Immature natural killer cell (primary cell): ENCODE measurements around the gene NOTUM. TPM values are rescaled to one million over a fixed set of nuclear protein-coding genes. Genes with fewer than 3 reads are reported as not detected.

ENCODE experiments used
- DNase-seq, 3 donors: peaks; one replicate each; pipeline ENCODE4 v3.0.0; 2022; ENCODE audit warnings: mixed read lengths in 1 of 3
- H3K27ac Mint-ChIP-seq, 6 donors: one replicate each; pipeline ENCODE4 v1.8.0; 2020; ENCODE audit warnings: mixed read lengths in 6 of 6, mild to moderate bottlenecking in 5 of 6, inconsistent platforms in 4 of 6, moderate library complexity in 3 of 6
- H3K27me3 Mint-ChIP-seq, 3 donors: one replicate each; pipeline ENCODE4 v1.8.0; 2020 to 2021; ENCODE audit warnings: low read depth in 3 of 3, mild to moderate bottlenecking in 3 of 3, mixed read lengths in 3 of 3, moderate library complexity in 3 of 3, inconsistent platforms in 1 of 3
- H3K36me3 Mint-ChIP-seq, 3 donors: one replicate each; pipeline ENCODE4 v1.8.0; 2020; ENCODE audit warnings: mixed read lengths in 3 of 3, inconsistent platforms in 2 of 3, mild to moderate bottlenecking in 2 of 3
- H3K4me1 Mint-ChIP-seq, 2 donors: one replicate each; pipeline ENCODE4 v1.8.0; 2020; ENCODE audit warnings: inconsistent platforms in 2 of 2, mild to moderate bottlenecking in 2 of 2, mixed read lengths in 2 of 2, moderate library complexity in 1 of 2
- H3K4me3 Mint-ChIP-seq, 5 donors: one replicate each; pipeline ENCODE4 v1.8.0; 2020; ENCODE audit warnings: mild to moderate bottlenecking in 5 of 5, mixed read lengths in 5 of 5, inconsistent platforms in 3 of 5, moderate library complexity in 3 of 5
- H3K9me3 Mint-ChIP-seq, 6 donors: one replicate each; pipeline ENCODE4 v1.8.0; 2020; ENCODE audit warnings: mild to moderate bottlenecking in 6 of 6, mixed read lengths in 6 of 6, inconsistent platforms in 4 of 6, moderate library complexity in 3 of 6
- polyA plus RNA-seq, 3 donors: library from polyadenylated mRNA; unstranded; fragments of 300-500 nt; fragmentation: Illumina TruSeq; gene quantifications; one replicate each; pipeline ENCODE4 v1.2.3, GENCODE V29; 2021

Gene NOTUM
- not detected for polyA plus RNA-seq

DNA sequence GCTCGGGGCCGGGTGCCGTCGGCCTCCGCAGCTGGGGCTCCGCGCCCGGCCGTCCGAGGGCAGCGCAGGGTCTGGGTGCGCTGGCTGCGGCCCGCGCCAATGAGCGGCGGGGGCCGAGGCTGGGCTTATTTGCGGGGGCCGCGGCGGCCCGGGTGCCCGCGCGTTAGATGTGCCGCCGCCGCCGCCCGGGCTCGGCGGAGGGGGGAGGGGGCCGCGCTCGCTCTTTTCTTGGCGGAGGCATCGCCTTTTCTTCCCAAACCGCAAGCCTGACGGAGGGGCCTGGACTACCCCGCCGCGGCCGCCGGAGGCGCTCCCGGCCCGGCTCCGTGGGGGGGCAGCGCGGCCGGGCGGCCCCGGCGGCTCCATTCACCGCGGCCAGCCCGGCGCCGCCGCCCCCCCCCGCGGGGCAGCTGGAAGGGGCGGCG is at the start of gene NOTUM:
Gene NOTUM (minus strand): TSS at position 101 of the 425 bp plus-strand sequence. CDS start 278 bp downstream, outside the sequence.
- Mint-ChIP-seq H3K27me3 (peaks cover 16 to 19% (median 17%) of the 10 kb centered on the region in 3 donors), H3K9me3 (no peaks in the 10 kb centered on the region), H3K4me1 (peaks cover 0 to 9% of the 10 kb centered on the region in 2 donors), H3K36me3 (no peaks in the 10 kb centered on the region), H3K4me3 (no peak within 1 kb of the TSS), H3K27ac (no peak within 1 kb of the TSS)
- DNase-seq, result no peak

DNA sequence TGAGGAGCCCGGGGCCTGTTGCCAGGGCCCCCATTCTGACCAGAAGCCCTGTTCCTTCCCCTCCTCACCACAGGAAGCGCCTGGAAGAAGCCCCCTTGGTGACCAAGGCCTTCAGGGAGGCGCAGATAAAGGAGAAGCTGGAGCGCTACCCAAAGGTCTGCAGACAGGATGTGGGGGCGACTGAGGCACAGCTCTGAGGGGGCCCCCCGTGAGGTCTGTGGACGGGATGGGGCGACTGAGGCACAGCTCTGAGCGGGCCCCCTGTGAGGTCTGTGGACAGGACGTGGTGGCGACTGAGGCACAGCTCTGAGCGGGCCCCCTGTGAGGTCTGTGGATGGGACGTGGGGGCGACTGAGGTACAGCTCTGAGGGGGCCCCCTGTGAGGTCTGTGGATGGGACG is 48.4 kb upstream of the NOTUM start:
- Mint-ChIP-seq H3K9me3 (no peaks in the 10 kb centered on the region), H3K4me3 (no peak overlapping the region), H3K36me3 (no peaks in the 10 kb centered on the region), H3K27me3 (peaks cover 0 to 5% (median 0%) of the 10 kb centered on the region in 3 donors), H3K27ac (no peak overlapping the region), H3K4me1 (no peaks in the 10 kb centered on the region)
- no peak for DNase-seq

DNA sequence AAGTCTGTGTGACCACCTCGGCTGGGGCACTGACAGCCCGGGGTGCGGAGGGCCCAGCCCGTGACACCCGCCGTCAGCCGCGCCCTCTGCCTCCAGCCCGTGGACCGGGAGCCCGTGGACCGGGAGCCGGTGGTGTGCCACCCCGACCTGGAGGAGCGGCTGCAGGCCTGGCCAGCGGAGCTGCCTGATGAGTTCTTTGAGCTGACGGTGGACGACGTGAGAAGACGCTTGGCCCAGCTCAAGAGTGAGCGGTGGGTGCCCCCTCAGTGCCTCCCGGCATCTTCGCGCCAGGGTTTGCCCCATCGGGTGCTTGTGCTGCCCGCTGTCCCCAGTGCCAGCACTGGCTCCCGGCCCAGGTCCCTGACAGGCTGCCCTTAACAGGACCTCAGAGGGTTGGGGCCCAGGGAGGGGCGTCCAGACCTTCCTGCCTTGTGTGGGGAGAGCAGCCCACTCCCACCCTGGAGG is 48.0 kb upstream of the NOTUM start:
- H3K9me3 Mint-ChIP-seq, result no peaks in the 10 kb centered on the region
- peaks cover 0 to 5% (median 0%) of the 10 kb centered on the region in 3 donors for H3K27me3 Mint-ChIP-seq
- DNase-seq, result no peak
- no peak overlapping the region for H3K27ac Mint-ChIP-seq
- H3K36me3 Mint-ChIP-seq, result no peaks in the 10 kb centered on the region
- no peak overlapping the region for H3K4me3 Mint-ChIP-seq
- H3K4me1 Mint-ChIP-seq, result no peaks in the 10 kb centered on the region

DNA sequence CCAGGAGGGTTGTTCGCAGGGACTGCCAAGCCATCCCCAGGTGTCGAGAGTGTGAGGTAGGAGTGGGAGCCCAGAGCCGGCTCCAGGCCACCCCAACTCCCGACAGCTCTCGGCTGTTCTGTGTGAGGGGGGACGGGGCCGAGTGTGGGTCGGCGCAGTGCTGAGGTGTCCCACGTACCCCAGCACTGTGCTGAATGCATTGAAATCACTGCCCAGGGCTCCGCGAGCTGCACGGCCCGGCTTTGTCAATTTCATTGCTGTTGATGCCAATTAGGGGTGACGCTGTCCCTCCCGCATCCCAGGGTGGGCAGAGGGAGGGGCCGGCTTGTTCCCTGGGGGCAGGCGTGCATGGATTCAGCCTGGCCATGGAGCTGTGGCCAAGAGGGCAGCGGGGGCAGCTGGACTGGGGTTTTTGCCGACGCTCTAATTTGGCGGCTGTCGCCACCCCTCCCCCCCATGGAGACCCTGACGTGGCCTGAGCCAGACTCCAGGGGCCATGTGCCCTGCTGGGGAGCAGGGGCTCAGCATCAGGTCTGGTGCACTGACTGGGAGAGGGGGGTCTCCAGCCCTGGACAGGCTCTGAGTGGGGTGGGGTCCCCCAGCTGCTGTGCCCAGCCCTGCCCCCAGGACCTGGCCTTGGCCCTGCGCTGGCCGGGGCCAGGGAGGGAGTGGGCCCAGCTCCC is 47.4 kb upstream of the NOTUM start:
- Mint-ChIP-seq H3K4me1 (no peaks in the 10 kb centered on the region), H3K4me3 (no peak overlapping the region), H3K27ac (no peak overlapping the region), H3K36me3 (no peaks in the 10 kb centered on the region), H3K27me3 (peaks cover 0 to 5% (median 0%) of the 10 kb centered on the region in 3 donors), H3K9me3 (no peaks in the 10 kb centered on the region)
- no peak for DNase-seq

DNA sequence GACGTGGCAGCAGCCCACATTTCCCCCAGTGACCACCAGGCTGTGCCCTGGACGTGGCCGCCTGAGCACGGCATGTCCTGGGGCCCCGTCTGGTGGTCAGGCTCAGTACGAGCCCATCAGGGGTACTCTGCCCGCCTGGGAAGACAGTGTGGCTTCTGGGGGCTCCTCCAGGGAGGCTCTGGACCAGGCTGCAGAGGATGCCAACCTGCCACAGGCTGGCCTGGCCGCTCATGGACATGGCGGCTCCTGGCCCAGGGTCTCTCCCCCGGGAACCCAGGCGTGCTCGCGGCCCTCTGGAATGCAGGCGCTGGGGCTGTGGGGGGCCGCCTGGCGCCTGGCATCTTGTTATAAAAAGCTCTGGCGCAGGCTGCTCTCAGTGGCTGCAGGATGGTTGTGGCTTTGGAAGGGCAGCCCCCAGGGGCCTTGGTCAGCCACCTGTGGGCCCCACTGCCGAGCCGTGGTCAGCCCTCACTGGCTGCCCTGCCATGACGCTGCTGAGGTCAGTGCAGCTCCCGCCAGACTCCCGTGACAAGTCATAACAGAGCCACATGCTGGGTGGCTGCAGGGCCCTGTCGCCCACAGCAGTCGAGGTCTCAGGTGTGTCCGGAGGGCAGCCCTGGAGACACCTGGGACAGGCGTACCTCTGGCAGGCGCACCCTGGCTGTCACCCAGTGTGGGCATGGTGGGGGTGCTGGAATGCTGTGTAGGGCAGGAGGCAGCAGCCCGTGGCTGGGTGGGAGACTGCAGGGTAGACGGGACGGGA is 46.7 kb upstream of the NOTUM start:
- Mint-ChIP-seq H3K27ac (no peak overlapping the region), H3K4me1 (no peaks in the 10 kb centered on the region), H3K9me3 (no peaks in the 10 kb centered on the region), H3K27me3 (peaks cover 0 to 3% (median 0%) of the 10 kb centered on the region in 3 donors), H3K4me3 (no peak overlapping the region), H3K36me3 (no peaks in the 10 kb centered on the region)
- DNase-seq, result no peak

DNA sequence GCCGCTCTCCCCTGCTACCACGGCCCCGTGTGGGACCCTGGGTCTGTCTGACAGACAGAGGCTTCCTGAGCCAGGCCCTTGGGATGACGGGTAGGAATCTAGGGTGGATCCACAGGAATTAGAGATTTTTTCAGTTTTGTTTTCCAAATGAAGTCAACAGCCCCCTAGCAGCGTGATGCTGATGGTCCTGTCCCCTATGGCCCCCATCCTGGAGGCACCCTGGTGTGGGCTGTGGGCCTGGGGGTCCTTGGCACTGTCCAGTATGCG is 46.2 kb upstream of the NOTUM start:
- Mint-ChIP-seq H3K27me3 (peaks cover 0 to 3% (median 0%) of the 10 kb centered on the region in 3 donors), H3K27ac (no peak overlapping the region), H3K4me3 (no peak overlapping the region)

DNA sequence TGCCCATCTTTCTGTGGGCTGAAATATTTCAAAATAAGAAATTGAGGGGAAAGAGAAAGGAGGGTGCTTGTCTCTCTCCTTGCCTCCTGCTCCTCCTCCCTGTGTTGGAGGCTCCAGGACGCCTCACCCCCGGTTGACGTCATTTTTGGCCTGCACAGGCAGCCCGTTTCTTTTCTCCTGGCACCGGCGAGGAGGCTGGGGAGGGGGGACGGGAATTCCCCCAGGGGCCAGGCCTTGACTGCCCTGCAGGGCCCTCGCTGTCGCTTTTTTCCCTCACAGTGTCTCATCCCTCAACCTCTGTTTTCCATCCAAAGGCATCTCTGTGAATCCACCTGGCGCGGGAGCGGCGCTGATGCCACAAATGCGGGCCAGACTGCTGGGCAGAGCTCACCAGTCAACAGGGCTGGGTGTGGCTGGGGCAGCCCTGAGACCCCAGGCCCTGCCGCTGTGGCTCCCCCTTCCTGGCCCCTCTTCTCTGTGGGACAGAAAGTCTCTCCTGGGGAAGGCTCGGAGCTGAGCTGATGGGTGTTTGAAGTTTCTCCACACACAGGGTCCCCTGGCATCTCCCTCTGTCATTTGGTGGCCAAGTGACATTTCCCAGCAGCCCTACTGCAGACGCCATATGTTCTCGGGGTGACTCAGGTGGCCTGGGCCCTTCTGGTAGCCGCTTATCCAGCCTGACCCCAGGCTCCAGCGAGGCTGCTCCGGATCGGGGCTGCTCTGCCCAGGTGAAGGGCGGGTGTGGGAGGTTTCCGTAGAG is 45.7 kb upstream of the NOTUM start:
- Mint-ChIP-seq H3K9me3 (no peaks in the 10 kb centered on the region), H3K27me3 (peaks cover 0 to 3% (median 0%) of the 10 kb centered on the region in 3 donors), H3K36me3 (no peaks in the 10 kb centered on the region), H3K4me1 (no peaks in the 10 kb centered on the region), H3K4me3 (no peak overlapping the region), H3K27ac (no peak overlapping the region)
- DNase-seq, result no peak

More for the DNA sequence above, 46.2 kb upstream of the NOTUM start:
- Mint-ChIP-seq H3K9me3 (no peaks in the 10 kb centered on the region), H3K36me3 (no peaks in the 10 kb centered on the region), H3K4me1 (no peaks in the 10 kb centered on the region)
- no peak for DNase-seq

DNA sequence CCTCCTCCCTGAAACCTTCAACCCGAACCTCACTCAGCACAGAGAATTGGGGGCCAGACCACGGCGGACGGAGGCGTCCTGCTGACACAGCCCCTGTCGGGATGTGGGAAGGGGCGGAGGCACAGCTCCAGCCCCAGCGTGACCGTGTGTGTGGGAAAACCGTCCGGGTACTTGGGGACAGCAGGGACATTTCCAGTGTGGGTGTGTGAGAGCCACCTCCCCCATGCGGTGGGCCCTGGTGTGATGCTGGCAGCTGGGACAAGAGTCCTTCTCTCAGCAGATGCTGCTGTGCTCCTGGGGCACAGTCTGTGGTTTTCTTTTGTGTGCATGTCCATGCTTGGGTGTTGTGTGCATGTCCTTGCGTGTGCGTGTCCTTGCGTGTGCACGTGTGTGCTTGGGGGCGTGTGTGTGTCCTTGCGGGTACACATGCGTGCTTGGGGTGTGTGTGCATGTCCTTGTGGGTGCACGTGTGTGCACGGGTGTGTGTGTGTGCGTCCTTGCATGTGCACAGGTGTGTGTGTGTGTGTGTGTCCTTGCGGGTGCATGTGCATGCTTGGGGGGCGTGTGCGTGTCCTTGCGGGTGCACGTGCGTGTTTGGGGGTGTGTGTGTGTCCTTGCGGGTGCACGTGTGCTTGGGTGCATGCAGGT is 44.8 kb upstream of the NOTUM start:
- no peak for DNase-seq
- Mint-ChIP-seq H3K27me3 (peaks cover 0 to 3% (median 0%) of the 10 kb centered on the region in 3 donors), H3K9me3 (no peaks in the 10 kb centered on the region), H3K27ac (peak overlapping the region in 1 of 6 donors; percentile 71), H3K4me3 (no peak overlapping the region), H3K36me3 (no peaks in the 10 kb centered on the region), H3K4me1 (no peaks in the 10 kb centered on the region)

DNA sequence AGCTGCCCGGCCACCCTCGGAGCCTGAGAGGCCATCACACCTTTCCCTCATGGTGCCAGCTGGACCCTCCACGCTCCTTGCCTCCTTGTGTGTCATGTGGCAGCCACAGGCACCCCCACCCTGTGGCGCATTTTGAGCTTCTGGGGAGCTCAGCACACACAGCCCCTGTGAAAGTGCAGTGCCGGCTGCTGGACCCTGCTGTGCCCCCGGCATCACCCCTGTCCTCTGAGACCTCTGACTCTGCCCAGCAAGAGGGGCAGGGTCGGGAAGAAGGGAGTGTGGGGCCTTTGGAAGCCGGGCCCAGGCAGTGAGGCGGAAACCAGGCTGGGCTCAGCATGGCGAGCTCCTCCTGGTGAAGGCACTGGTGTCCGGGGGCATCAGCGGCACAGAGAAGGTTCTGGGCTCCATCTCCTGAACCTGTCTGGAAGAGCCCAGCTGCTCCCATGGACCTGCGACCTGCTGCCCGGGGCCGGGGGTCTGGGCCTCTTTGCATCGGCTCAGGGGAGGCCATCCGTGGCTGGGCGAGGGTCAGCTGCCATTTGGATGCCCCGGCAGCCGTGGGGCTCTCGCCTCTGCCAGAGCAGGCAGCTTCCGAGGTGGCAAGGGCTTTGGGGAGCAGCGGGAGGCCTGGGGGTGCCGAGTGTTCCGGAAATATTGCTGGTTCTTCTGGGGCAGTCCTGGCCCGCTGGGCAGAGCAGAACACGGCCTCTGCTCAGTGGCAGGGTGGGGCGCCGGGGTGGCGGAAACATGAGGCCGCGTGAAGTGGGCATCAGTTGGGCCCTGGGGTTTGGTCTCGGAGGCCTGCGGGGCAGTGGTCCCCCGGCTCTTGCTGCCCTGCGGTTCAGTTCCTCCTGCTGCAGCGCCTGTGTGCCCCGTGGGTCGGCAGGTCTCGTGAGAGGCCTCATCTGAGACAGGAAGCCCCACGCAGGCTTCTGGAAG is 43.8 kb upstream of the NOTUM start:
- no peaks in the 10 kb centered on the region for H3K9me3 Mint-ChIP-seq
- peaks cover 0 to 3% (median 0%) of the 10 kb centered on the region in 3 donors for H3K27me3 Mint-ChIP-seq
- H3K27ac Mint-ChIP-seq, result no peak overlapping the region
- no peaks in the 10 kb centered on the region for H3K4me1 Mint-ChIP-seq
- no peak overlapping the region for H3K4me3 Mint-ChIP-seq
- DNase-seq, result no peak
- no peaks in the 10 kb centered on the region for H3K36me3 Mint-ChIP-seq

DNA sequence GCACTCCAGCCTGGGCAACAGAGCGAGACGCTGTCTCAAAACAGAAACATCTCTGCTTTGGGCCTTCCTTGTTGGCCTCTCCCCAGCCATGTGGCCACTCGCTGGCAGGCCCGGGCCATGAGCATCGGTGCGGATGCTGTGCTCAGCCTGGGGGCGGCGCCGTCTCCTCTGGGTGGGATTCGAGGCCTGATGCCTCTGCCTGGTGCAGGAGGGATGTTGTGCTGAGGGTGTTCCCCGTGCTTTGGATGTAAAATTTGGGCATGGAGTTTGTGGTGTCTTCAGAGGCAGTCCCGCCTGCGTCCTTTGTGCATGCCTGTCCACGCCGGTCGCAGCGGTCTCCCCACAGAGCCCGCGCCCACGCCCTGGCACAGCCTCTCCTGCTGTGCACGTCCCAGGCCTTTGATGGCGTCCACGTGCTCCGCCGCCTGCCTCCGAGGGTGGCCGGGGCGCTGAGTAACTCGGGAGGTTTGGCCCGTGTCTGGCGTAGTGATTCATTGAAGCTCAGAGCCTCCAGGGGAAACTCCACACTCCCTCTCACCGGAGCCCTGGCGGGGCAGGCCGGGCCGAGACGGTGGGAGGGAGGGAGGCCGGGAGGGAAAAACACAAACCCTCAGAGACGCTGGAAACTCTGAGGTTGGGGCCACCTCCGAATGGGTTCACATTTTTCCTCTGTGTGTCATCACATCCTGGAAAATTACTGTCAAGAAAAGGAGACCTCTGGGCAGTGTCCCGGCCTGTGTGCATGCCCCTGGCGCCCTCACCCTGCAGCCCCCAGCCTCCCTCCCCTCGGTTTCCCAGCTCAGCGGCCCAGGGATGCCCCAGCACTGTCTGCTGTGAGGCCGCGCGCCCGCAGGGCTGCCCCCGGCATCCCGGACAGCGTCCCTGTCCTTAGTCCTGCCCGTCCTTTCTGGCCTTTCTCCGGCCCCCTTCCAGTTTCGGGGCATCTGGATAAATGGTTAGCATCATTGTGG is 42.7 kb upstream of the NOTUM start:
- Mint-ChIP-seq H3K4me1 (no peaks in the 10 kb centered on the region), H3K27ac (no peak overlapping the region), H3K27me3 (peaks cover 0 to 3% (median 0%) of the 10 kb centered on the region in 3 donors), H3K4me3 (no peak overlapping the region), H3K9me3 (no peaks in the 10 kb centered on the region), H3K36me3 (no peaks in the 10 kb centered on the region)
- DNase-seq, result no peak

DNA sequence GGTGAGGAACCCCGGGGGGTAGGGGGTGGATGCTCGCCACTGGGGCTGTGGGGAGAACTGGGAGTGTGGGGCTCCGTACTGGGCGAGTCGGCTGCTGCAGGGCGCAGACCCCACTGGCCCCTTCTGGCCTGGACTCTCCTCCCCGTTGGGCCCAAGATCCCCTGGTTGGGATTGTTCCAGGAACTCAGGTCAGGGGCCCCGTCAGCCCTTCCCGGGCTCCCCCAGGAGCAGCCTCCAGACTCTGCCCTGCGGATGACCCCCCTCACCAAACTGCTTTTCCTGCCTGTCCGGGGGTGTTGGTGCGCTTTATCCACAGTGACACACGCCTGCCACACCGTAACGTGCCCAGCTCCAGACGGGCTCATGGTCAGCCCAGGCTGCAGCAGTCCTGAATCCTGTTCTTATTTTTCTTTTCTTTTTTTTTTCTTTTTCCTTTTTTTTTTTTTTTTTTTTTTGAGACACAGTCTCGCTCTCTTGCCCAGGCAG is 40.6 kb upstream of the NOTUM start:
- Mint-ChIP-seq H3K4me1 (no peaks in the 10 kb centered on the region), H3K9me3 (no peaks in the 10 kb centered on the region), H3K36me3 (no peaks in the 10 kb centered on the region), H3K4me3 (no peak overlapping the region), H3K27ac (no peak overlapping the region), H3K27me3 (peaks cover 0 to 3% (median 0%) of the 10 kb centered on the region in 3 donors)
- DNase-seq, result no peak
